Measurements from ENCODE around the gene SIRT7.
"Not testable (repeated sequence)": the region's sequence is repeated elsewhere in the genome, so short reads cannot be mapped to it uniquely, and the experiment has no call there.

The SIRT7 gene

DNA sequence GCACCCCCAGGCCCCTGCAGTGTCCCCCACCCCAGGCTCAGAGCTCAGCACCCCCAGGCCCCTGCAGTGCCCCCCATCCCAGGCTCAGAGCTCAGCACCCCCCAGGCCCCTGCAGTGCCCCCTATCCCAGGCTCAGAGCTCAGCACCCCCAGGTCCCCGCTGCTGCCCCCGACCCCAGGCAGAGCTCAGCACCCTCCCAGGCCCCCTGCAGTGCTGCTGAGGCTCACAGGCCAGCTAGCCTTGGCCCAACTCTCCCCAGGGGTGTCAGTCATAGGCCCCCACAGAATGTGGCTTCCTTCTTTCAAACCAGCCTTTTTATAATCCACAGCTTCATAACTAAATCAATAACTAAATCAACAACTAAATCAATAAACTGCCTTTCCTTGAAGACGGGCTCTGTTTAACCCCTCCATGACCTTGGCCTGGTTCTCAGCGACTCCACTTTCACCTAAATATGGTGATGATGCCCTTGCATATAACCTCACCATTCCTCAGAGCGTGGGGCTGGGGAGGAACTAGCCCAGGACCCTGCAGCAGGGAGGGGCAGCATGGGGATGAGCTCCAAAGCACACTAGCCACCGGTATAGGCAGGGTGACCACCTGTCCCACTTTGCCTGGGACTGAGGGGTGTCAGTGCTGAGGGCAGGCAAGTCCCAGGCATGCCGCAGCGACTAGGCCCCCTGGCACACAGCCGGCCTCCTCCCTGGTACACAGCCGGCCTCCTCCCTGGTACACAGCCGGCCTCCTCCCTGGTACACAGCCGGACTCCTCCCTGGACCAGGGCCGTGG, 38.0 kb upstream of the SIRT7 start:
- H3K4me1 ChIP-seq (ENCODE audit: control insufficient read depth in 1 of 2, insufficient read depth in 1 of 2, low read depth in 1 of 2, low read length in 1 of 2): peaks cover 9 to 16% of the 10 kb centered on the region in 2 experiments
- H3K27ac ChIP-seq: no peak overlapping the region
- H3K36me3 ChIP-seq: no peaks in the 10 kb centered on the region
- no peaks in the 10 kb centered on the region for H3K9me3 ChIP-seq
- peaks cover 63% of the 10 kb centered on the region for H3K27me3 ChIP-seq
- TF ChIP-seq, protein P1, sequence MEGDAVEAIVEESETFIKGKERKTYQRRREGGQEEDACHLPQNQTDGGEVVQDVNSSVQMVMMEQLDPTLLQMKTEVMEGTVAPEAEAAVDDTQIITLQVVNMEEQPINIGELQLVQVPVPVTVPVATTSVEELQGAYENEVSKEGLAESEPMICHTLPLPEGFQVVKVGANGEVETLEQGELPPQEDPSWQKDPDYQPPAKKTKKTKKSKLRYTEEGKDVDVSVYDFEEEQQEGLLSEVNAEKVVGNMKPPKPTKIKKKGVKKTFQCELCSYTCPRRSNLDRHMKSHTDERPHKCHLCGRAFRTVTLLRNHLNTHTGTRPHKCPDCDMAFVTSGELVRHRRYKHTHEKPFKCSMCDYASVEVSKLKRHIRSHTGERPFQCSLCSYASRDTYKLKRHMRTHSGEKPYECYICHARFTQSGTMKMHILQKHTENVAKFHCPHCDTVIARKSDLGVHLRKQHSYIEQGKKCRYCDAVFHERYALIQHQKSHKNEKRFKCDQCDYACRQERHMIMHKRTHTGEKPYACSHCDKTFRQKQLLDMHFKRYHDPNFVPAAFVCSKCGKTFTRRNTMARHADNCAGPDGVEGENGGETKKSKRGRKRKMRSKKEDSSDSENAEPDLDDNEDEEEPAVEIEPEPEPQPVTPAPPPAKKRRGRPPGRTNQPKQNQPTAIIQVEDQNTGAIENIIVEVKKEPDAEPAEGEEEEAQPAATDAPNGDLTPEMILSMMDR (IDR thresholded peaks at IDR 0.05): no peak
- H3K4me3 ChIP-seq (ENCODE audit: low read depth in 1 of 2, low read length in 1 of 2): no peak overlapping the region

GRCh38 chr17:81955058-81955681, 37.2 kb upstream of the SIRT7 start:
- Histone ChIP-seq H3K27ac (no peak overlapping the region), H3K36me3 (no peaks in the 10 kb centered on the region), H3K4me3 (ENCODE audit: low read depth in 1 of 2, low read length in 1 of 2) (no peak overlapping the region), H3K4me1 (ENCODE audit: control insufficient read depth in 1 of 2, insufficient read depth in 1 of 2, low read depth in 1 of 2, low read length in 1 of 2) (peaks cover 8 to 11% of the 10 kb centered on the region in 2 experiments), H3K9me3 (no peaks in the 10 kb centered on the region), H3K27me3 (peaks cover 55% of the 10 kb centered on the region)
- TF ChIP-seq, protein P1 (IDR thresholded peaks at IDR 0.05): no peak

DNA sequence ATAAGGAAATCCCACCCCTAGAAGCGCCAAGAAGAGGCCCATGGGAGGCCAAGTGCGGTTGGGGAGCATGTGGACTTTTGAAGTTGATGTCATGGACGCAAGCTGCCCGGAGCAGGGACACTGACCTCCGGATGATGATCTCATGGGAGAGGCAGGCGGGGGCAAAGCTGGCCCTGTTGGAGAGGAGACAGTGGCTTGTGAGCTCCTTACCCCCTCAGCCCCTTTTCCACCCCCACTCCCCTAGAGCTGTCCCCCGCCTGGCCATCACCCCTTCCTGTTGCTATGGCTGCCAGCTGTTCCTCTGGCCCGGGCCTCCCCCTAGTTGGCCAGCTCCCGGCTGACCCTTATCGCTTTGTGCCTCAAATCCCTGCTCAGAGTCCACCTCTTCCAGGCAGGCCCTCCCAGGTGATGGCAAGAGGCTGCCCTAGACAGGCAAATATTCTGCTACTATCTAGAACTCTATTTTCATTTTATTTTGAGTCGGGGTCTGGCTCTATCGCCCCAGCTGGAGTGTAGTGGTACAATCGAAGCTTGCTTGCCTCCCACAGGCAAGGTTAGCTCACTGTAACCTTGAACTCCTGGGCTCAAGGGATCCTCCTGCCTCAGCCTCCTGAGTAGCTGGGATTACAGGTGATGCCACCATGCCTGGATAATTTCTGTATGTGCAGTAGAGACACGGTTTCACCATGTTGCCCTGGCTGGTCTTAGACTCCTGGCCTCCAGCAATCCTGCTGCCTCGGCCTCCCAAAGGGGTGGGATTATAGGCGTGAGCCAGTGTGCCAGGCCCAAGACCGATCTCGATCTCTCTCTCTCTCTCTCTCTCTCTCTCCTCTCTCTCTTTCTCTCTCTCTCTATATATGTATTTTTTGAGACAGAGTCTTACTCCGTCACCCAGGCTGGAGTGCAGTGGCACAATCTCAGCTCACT, 36.4 kb upstream of the SIRT7 start:
- peaks cover 48% of the 10 kb centered on the region for H3K27me3 ChIP-seq
- H3K9me3 ChIP-seq: no peaks in the 10 kb centered on the region
- no peak overlapping the region for H3K4me3 ChIP-seq (ENCODE audit: low read depth in 1 of 2, low read length in 1 of 2)
- H3K36me3 ChIP-seq: no peaks in the 10 kb centered on the region
- H3K4me1 ChIP-seq (ENCODE audit: control insufficient read depth in 1 of 2, insufficient read depth in 1 of 2, low read depth in 1 of 2, low read length in 1 of 2): peaks cover 3 to 4% of the 10 kb centered on the region in 2 experiments
- TF ChIP-seq, protein P1 (IDR thresholded peaks at IDR 0.05): no peak
- no peak overlapping the region for H3K27ac ChIP-seq

DNA sequence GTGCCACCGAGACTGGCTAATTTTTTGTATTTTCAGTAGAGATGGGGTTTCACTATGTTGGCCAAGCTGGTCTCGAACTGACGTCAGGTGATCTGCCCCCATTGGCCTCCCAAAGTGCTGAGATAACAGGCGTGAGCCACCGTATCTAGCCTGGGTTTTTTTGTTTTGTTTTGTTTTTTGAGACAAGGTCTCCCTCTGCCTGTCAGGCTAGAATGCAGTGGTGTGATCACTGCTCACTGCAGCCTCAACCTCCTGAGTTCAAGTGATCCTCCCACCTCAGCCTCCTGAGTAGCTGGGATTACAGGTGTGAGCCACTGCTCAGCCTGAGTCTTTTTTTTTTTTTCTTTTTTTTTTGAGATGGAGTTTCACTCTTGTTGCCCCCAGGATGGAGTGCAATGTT, 35.5 kb upstream of the SIRT7 start:
- not testable (repeated sequence) for H3K36me3 ChIP-seq; H3K27ac ChIP-seq; H3K4me3 ChIP-seq (ENCODE audit: low read depth in 1 of 2, low read length in 1 of 2); H3K4me1 ChIP-seq (ENCODE audit: control insufficient read depth in 1 of 2, insufficient read depth in 1 of 2, low read depth in 1 of 2, low read length in 1 of 2); H3K9me3 ChIP-seq
- peaks cover 38% of the 10 kb centered on the region for H3K27me3 ChIP-seq

- no peak overlapping the region for H3K4me3 ChIP-seq (ENCODE audit: low read depth in 1 of 2, low read length in 1 of 2)
- no peak overlapping the region for H3K27ac ChIP-seq
- TF ChIP-seq, protein P1 (IDR thresholded peaks at IDR 0.05): no peak
- no peaks in the 10 kb centered on the region for H3K36me3 ChIP-seq
- no peaks in the 10 kb centered on the region for H3K4me1 ChIP-seq (ENCODE audit: control insufficient read depth in 1 of 2, insufficient read depth in 1 of 2, low read depth in 1 of 2, low read length in 1 of 2)
- H3K9me3 ChIP-seq: no peaks in the 10 kb centered on the region
- H3K27me3 ChIP-seq: peaks cover 32% of the 10 kb centered on the region
These were observed 34.8 kb upstream of the SIRT7 start for GRCh38 chr17:81952792-81953228.
